A673 (cell line): ENCODE measurements around the gene GATA2. TPM values are rescaled to one million over a fixed set of nuclear protein-coding genes. Genes with fewer than 3 reads are reported as not detected.

Source experiments
- BruUV-seq: library from RNA; stranded (reverse); fragments of 400-500 nt; replicated peaks from 2 replicates; lab custom pipeline; 2021; lab: Mats Ljungman, UMichigan
- CTCF ChIA-PET: fragments of 300-600 bp; sonication (Branson Sonifier 250); formaldehyde crosslinking; loops from one replicate; lab custom pipeline; 2022; ENCODE audit warnings: antibody characterized with exemption; lab: Charles Lee
- POLR2A ChIA-PET: fragments of 300-600 bp; sonication (Branson Sonifier 250); formaldehyde crosslinking; loops from one replicate; lab custom pipeline; 2022; ENCODE audit warnings: antibody characterized with exemption; ENCODE audit not compliant: low non-redundant PET; lab: Charles Lee
- DNase-seq: peaks from one replicate; pipeline ENCODE4 v3.0.0-alpha.2; 2015; ENCODE audit warnings: low spot score
- H3K27ac ChIP-seq: fragments of 200-600 bp; sonication (generic); 2 replicates; pipeline ENCODE4 v1.5.1; 2016; ENCODE audit warnings: mixed run types, low read depth, mild to moderate bottlenecking, mixed read lengths, antibody characterized with exemption, low read length; ENCODE audit not compliant: poor library complexity, severe bottlenecking
- H3K27me3 ChIP-seq: fragments of 200-600 bp; sonication (generic); replicated peaks from 2 replicates; pipeline ENCODE4 v1.6.1; 2017; ENCODE audit warnings: mixed run types, low read depth, mild to moderate bottlenecking, mixed read lengths, antibody characterized with exemption, low read length; ENCODE audit not compliant: insufficient read depth, poor library complexity
- H3K36me3 ChIP-seq: fragments of 200-600 bp; sonication (generic); 2 replicates; pipeline ENCODE4 v1.6.1; 2016; ENCODE audit warnings: mixed run types, mild to moderate bottlenecking, mixed read lengths, antibody characterized with exemption, low read length; ENCODE audit not compliant: insufficient read depth, poor library complexity, severe bottlenecking
- H3K4me1 ChIP-seq: fragments of 200-600 bp; sonication (generic); 2 replicates; pipeline ENCODE4 v1.6.1; 2017; ENCODE audit warnings: mixed run types, mild to moderate bottlenecking, mixed read lengths, antibody characterized with exemption, low read length; ENCODE audit not compliant: insufficient read depth, poor library complexity, severe bottlenecking
- H3K4me3 ChIP-seq: fragments of 200-600 bp; sonication (generic); 2 replicates; pipeline ENCODE4 v1.5.1; 2016; ENCODE audit warnings: low read depth, mixed run types, mild to moderate bottlenecking, mixed read lengths, low read length; ENCODE audit not compliant: poor library complexity, severe bottlenecking
- H3K9me3 ChIP-seq: fragments of 200-600 bp; sonication (generic); 2 replicates; pipeline ENCODE4 v1.6.1; 2016; ENCODE audit warnings: mixed run types, low read depth, mild to moderate bottlenecking, mixed read lengths, antibody characterized with exemption, low read length; ENCODE audit not compliant: poor library complexity, severe bottlenecking
- EZH2 ChIP-seq: fragments of 200-600 bp; sonication (generic); IDR thresholded peaks from 2 replicates; pipeline ENCODE4 v1.6.1; 2017; ENCODE audit warnings: borderline replicate concordance, low read depth, mild to moderate bottlenecking, mixed read lengths, antibody characterized with exemption, low read length; ENCODE audit not compliant: poor library complexity, severe bottlenecking
- intact Hi-C: fragments of 100-400 bp; cut with micrococcal nuclease; formaldehyde crosslinking; loops from one replicate; pipeline ENCODE4 v1.10.0; 2022; ENCODE audit not compliant: unreplicated experiment
- total RNA-seq: library from RNA; stranded (reverse); gene quantifications from 2 replicates; pipeline ENCODE4 v1.2.3, GENCODE V29; 2021
- TF ChIP-seq, protein P1 (sequence below): fragments of 300-800, 200-600 bp; sonication (generic); conservative IDR thresholded peaks from 2 replicates; pipeline ENCODE4 v1.5.1; 2017; ENCODE audit warnings: low read depth, mild to moderate bottlenecking, antibody characterized with exemption, low read length, moderate library complexity, mixed read lengths

Gene GATA2
- total RNA-seq, 1 experiment from 2014 or later, result 19.4 TPM

- peak; percentile 46 for DNase-seq
- no peak for TF ChIP-seq EZH2
- TF ChIP-seq, protein P1, sequence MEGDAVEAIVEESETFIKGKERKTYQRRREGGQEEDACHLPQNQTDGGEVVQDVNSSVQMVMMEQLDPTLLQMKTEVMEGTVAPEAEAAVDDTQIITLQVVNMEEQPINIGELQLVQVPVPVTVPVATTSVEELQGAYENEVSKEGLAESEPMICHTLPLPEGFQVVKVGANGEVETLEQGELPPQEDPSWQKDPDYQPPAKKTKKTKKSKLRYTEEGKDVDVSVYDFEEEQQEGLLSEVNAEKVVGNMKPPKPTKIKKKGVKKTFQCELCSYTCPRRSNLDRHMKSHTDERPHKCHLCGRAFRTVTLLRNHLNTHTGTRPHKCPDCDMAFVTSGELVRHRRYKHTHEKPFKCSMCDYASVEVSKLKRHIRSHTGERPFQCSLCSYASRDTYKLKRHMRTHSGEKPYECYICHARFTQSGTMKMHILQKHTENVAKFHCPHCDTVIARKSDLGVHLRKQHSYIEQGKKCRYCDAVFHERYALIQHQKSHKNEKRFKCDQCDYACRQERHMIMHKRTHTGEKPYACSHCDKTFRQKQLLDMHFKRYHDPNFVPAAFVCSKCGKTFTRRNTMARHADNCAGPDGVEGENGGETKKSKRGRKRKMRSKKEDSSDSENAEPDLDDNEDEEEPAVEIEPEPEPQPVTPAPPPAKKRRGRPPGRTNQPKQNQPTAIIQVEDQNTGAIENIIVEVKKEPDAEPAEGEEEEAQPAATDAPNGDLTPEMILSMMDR, result peak; percentile 78
- POLR2A ChIA-PET, result no interaction called here
- H3K4me1 ChIP-seq, result no peaks in the 10 kb centered on the region
- H3K27me3 ChIP-seq, result no peaks in the 10 kb centered on the region
- H3K36me3 ChIP-seq, result no peaks in the 10 kb centered on the region
- H3K4me3 ChIP-seq, result no peak overlapping the region
- H3K9me3 ChIP-seq, result no peaks in the 10 kb centered on the region
- intact Hi-C loops, result no loop called here
- CTCF ChIA-PET, result no interaction called here
- no peak overlapping the region for H3K27ac ChIP-seq
- no TSS peak for BruUV-seq
These were observed 54.4 kb downstream of the GATA2 start for GRCh38 chr3:128438488-128439072.

GRCh38 chr3:128436214-128436613 lies 56.8 kb downstream of the GATA2 start:
- no peak overlapping the region for H3K27ac ChIP-seq
- no peak for TF ChIP-seq EZH2
- TF ChIP-seq, protein P1, result no peak
- H3K27me3 ChIP-seq, result no peaks in the 10 kb centered on the region
- H3K4me1 ChIP-seq, result no peaks in the 10 kb centered on the region
- no TSS peak for BruUV-seq
- intact Hi-C loops, result no loop called here
- no peaks in the 10 kb centered on the region for H3K9me3 ChIP-seq
- no peak overlapping the region for H3K4me3 ChIP-seq
- no peak for DNase-seq
- ChIA-PET CTCF (no interaction called here), POLR2A (no interaction called here)
- H3K36me3 ChIP-seq, result no peaks in the 10 kb centered on the region

DNA sequence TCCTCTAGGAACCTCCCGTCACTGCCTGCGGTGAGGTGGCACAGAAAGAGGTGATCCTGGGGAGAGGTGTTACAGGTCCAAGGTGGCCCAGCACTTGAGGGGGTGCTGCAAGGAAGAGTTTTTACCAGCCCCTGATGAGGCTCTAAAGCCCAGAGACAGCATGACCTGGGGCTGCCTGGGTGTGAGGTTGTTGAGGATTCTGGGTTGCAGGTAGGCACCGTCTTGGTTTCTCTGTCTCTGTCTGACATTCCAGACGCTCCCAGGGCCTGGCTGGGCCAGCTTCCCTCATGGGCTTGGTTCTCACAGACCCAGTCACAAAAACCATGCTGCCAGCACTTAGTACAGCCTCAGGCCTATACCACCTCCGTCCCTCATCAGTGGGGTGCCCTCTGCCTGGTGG lies 57.4 kb downstream of the GATA2 start:
- CTCF ChIA-PET, result no interaction called here

More for the DNA sequence above, 57.4 kb downstream of the GATA2 start:
- no peaks in the 10 kb centered on the region for H3K36me3 ChIP-seq
- H3K4me3 ChIP-seq, result no peak overlapping the region
- no TSS peak for BruUV-seq
- H3K4me1 ChIP-seq, result no peaks in the 10 kb centered on the region
- DNase-seq, result no peak
- no peak overlapping the region for H3K27ac ChIP-seq
- no peaks in the 10 kb centered on the region for H3K27me3 ChIP-seq
- POLR2A ChIA-PET, result no interaction called here
- no peaks in the 10 kb centered on the region for H3K9me3 ChIP-seq
- intact Hi-C loops, result no loop called here
- no peak for TF ChIP-seq EZH2
- TF ChIP-seq, protein P1, result no peak
